ENCODE data around the gene MKI67. TPM values are rescaled to one million over a fixed set of nuclear protein-coding genes. Genes with fewer than 3 reads are reported as not detected.

The MKI67 gene
- total RNA-seq, 1 donor from 2014 or later, result 0.26 TPM

GRCh38 chr10:128103229-128103714 lies 23.0 kb downstream of the MKI67 start:
- peak; percentile 13 for FAIRE-seq
- no peak overlapping the region for H3K4me3 ChIP-seq (ENCODE audit: low read depth, low read length)
- no peaks in the 10 kb centered on the region for H3K27me3 ChIP-seq (ENCODE audit: control insufficient read depth, insufficient read depth, low read length)
- DNase-seq (ENCODE audit: low read depth), result no peak
- TF ChIP-seq, protein P1, sequence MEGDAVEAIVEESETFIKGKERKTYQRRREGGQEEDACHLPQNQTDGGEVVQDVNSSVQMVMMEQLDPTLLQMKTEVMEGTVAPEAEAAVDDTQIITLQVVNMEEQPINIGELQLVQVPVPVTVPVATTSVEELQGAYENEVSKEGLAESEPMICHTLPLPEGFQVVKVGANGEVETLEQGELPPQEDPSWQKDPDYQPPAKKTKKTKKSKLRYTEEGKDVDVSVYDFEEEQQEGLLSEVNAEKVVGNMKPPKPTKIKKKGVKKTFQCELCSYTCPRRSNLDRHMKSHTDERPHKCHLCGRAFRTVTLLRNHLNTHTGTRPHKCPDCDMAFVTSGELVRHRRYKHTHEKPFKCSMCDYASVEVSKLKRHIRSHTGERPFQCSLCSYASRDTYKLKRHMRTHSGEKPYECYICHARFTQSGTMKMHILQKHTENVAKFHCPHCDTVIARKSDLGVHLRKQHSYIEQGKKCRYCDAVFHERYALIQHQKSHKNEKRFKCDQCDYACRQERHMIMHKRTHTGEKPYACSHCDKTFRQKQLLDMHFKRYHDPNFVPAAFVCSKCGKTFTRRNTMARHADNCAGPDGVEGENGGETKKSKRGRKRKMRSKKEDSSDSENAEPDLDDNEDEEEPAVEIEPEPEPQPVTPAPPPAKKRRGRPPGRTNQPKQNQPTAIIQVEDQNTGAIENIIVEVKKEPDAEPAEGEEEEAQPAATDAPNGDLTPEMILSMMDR (IDR thresholded peaks at IDR 0.05; ENCODE audit: insufficient read depth, low read length, severe bottlenecking), result no peak
- peaks cover 5% of the 10 kb centered on the region for H3K36me3 ChIP-seq (ENCODE audit: control insufficient read depth, insufficient read depth, low read length)

DNA sequence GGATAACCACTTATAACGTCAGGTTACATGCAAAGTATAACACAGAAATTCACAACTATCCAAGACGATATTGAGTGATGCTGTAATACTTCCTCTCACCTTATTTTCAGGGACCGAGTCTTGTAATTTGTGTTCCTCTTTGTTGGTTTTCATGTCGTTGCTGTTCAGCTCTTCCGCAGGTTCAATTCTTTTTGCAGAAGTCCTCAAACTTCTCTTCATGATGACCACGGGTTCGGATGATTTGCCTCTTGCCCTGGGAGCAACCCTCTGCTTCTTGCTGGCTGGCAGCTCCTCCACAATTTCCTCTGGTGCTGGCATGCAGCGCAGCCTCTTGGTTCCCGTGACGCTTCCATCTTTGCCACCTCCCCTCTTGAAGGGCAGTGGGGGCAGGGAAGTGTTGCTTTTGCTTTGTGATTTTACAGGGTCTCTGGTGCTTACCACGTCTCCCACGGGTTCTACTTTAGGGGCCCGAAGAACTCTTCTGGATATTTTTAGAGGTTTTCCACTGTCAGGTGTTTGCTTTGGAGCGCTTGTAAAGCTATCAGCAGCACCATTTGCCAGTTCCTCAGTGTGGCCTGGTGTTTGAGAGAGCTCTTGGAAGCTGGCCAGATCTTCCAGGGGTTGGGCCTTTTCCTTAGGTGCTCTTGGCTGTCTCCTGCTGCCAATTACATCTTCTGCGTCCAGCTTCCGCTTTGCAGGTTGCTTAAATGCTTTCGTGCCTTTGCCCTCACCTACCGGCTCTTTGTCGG lies 23.6 kb downstream of the MKI67 start:
- Histone ChIP-seq H3K27me3 (ENCODE audit: control insufficient read depth, insufficient read depth, low read length) (no peaks in the 10 kb centered on the region), H3K4me3 (ENCODE audit: low read depth, low read length) (no peak overlapping the region), H3K36me3 (ENCODE audit: control insufficient read depth, insufficient read depth, low read length) (peaks cover 5% of the 10 kb centered on the region)
- TF ChIP-seq, protein P1 (IDR thresholded peaks at IDR 0.05; ENCODE audit: insufficient read depth, low read length, severe bottlenecking), result no peak
- FAIRE-seq (no peak), DNase-seq (ENCODE audit: low read depth) (no peak)

DNA sequence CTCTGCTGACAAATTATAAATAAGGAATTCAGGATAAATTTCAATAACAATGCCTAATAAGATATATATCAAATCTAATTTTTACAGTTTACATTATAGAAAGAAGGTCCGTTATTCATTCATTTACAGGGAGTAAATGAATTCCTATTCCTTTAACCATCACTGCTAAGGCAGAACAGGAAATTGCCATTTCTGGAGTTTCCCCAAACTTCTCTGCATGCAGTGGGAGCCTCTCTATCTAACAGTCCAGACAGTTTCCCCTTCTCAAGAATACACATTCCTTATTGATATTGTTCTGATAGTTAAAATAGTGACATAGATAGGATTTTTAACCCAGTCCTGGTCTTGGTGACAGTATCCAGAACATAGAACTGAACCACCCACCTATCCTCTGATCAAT lies 24.3 kb downstream of the MKI67 start:
- Histone ChIP-seq H3K27me3 (ENCODE audit: control insufficient read depth, insufficient read depth, low read length) (no peaks in the 10 kb centered on the region), H3K36me3 (ENCODE audit: control insufficient read depth, insufficient read depth, low read length) (peaks cover 4% of the 10 kb centered on the region), H3K4me3 (ENCODE audit: low read depth, low read length) (no peak overlapping the region)
- FAIRE-seq (no peak), DNase-seq (ENCODE audit: low read depth) (no peak)
- TF ChIP-seq, protein P1 (IDR thresholded peaks at IDR 0.05; ENCODE audit: insufficient read depth, low read length, severe bottlenecking), result no peak

DNA sequence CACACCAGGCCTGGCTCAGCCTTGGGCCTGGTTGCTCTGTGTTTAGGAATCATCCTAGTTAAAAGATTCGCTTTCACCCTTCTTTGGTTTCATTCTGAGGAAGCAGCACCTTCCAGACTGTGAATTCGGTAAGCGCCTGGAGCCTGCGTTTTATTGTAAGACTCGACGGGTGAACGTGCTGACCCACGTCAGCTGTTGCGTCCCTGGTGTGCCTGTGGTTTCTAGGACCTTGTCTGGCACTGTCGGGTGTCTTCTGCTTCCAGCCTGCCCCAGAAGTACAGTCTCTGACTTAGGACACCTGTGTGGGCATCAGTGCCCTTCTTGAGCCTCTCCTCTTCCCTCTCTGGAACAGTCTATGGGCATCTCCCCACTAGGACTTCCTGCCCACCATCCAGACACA lies 26.3 kb downstream of the MKI67 start:
- Histone ChIP-seq H3K36me3 (ENCODE audit: control insufficient read depth, insufficient read depth, low read length) (peaks cover 1% of the 10 kb centered on the region), H3K4me3 (ENCODE audit: low read depth, low read length) (no peak overlapping the region), H3K27me3 (ENCODE audit: control insufficient read depth, insufficient read depth, low read length) (no peaks in the 10 kb centered on the region)
- FAIRE-seq, result no peak
- no peak for DNase-seq (ENCODE audit: low read depth)
- TF ChIP-seq, protein P1 (IDR thresholded peaks at IDR 0.05; ENCODE audit: insufficient read depth, low read length, severe bottlenecking), result no peak

DNA sequence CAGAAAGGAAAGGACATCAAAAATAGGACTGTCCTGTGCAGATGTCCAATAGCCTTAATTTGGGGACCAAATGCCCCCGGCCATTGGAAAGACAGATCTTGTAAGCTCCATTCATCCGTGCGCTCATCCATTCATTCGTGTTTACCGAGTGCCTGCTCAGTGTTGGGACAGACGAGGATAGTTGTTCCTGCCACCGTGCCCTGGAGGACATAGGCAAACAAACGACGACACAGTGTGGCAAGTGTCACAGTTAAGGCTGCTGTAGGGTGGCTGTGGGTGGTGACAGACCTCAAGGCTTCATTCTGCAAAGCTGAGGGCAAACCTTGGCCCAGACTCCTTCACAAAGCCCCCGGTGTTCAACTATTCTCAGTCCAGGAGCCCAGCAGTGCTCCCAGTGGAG lies 27.6 kb downstream of the MKI67 start:
- H3K4me3 ChIP-seq (ENCODE audit: low read depth, low read length), result no peak overlapping the region
- TF ChIP-seq, protein P1 (IDR thresholded peaks at IDR 0.05; ENCODE audit: insufficient read depth, low read length, severe bottlenecking), result no peak
- H3K36me3 ChIP-seq (ENCODE audit: control insufficient read depth, insufficient read depth, low read length), result peaks cover 1% of the 10 kb centered on the region
- FAIRE-seq (no peak), DNase-seq (ENCODE audit: low read depth) (no peak)
- no peaks in the 10 kb centered on the region for H3K27me3 ChIP-seq (ENCODE audit: control insufficient read depth, insufficient read depth, low read length)
